ENCODE measurements around the gene NAIF1. TPM values are rescaled to one million over a fixed set of nuclear protein-coding genes. Genes with fewer than 3 reads are reported as not detected.

NAIF1 gene
- polyA plus RNA-seq (2012; ENCODE audit: insufficient read length, low read depth): 15.5 TPM

- TF ChIP-seq REST (IDR thresholded peaks at IDR 0.05; ENCODE audit: insufficient read depth in 1 of 2, low read depth in 2 of 2, low read length in 2 of 2) (no peak), TAF1 (IDR thresholded peaks at IDR 0.05; ENCODE audit: borderline replicate concordance, insufficient read depth, low read length) (no peak), POLR2AphosphoS5 (IDR thresholded peaks at IDR 0.05; ENCODE audit: low read depth, low read length) (no peak), FOXP2 (optimal IDR thresholded peaks at IDR 0.05; ENCODE audit: borderline replicate concordance, extremely low read depth, extremely low read length, insufficient read depth) (no peak), SIN3A (IDR thresholded peaks at IDR 0.05; ENCODE audit: borderline replicate concordance, insufficient read depth, low read length) (no peak)
Observed at GRCh38 chr9:128066713-128067644, at the start of gene NAIF1. Gene NAIF1, minus strand, starts transcription at chr9:128067320. Its CDS starts 219 bp downstream, at chr9:128067101.

GRCh38 chr9:128116104-128117083, 49.3 kb upstream of the NAIF1 start:
- TF ChIP-seq SIN3A (IDR thresholded peaks at IDR 0.05; ENCODE audit: borderline replicate concordance, insufficient read depth, low read length) (no peak), FOXP2 (optimal IDR thresholded peaks at IDR 0.05; ENCODE audit: borderline replicate concordance, extremely low read depth, extremely low read length, insufficient read depth) (no peak), REST (IDR thresholded peaks at IDR 0.05; ENCODE audit: insufficient read depth in 1 of 2, low read depth in 2 of 2, low read length in 2 of 2) (no peak), TAF1 (IDR thresholded peaks at IDR 0.05; ENCODE audit: borderline replicate concordance, insufficient read depth, low read length) (no peak), POLR2AphosphoS5 (IDR thresholded peaks at IDR 0.05; ENCODE audit: low read depth, low read length) (no peak)

GRCh38 chr9:128115187-128116103, 48.3 kb upstream of the NAIF1 start:
- TF ChIP-seq TAF1 (IDR thresholded peaks at IDR 0.05; ENCODE audit: borderline replicate concordance, insufficient read depth, low read length): no peak
- no peak for TF ChIP-seq SIN3A (IDR thresholded peaks at IDR 0.05; ENCODE audit: borderline replicate concordance, insufficient read depth, low read length)
- TF ChIP-seq POLR2AphosphoS5 (IDR thresholded peaks at IDR 0.05; ENCODE audit: low read depth, low read length): no peak
- TF ChIP-seq REST (IDR thresholded peaks at IDR 0.05; ENCODE audit: insufficient read depth in 1 of 2, low read depth in 2 of 2, low read length in 2 of 2): no peak
- no peak for TF ChIP-seq FOXP2 (optimal IDR thresholded peaks at IDR 0.05; ENCODE audit: borderline replicate concordance, extremely low read depth, extremely low read length, insufficient read depth)

Data from PFSK-1 (cell line).